SK-N-MC (cell line): ENCODE results near the gene SDK2.

ENCODE experiments used
- EZH2 ChIP-seq: fragments of 200-600 bp; sonication (generic); IDR thresholded peaks from one replicate; pipeline ENCODE4 v1.6.1; 2017; ENCODE audit warnings: antibody characterized with exemption
- POLR2AphosphoS5 ChIP-seq: IDR thresholded peaks from 2 replicates; pipeline ENCODE4 v1.6.1; 2012; ENCODE audit warnings: mild to moderate bottlenecking, low read depth, low read length, borderline replicate concordance

- TF ChIP-seq POLR2AphosphoS5 (no peak), EZH2 (no peak)
Observed at GRCh38 chr17:73658821-73659515, 14.7 kb upstream of the SDK2 start.
